Loucy (cell line): ENCODE data around the gene TTC8.

Experiments
- H2AFZ ChIP-seq: fragments of 200-600 bp; sonication (generic); 2 replicates; pipeline ENCODE4 v1.6.0; 2016; ENCODE audit warnings: antibody characterized with exemption, mild to moderate bottlenecking, low read length, moderate library complexity
- H3F3A ChIP-seq: fragments of 200-600 bp; 2 replicates; pipeline ENCODE4 v1.6.0; 2016; ENCODE audit warnings: antibody characterized with exemption, low read depth, mild to moderate bottlenecking
- H3K27me3 ChIP-seq: fragments of 200-600 bp; sonication (generic); 2 replicates; pipeline ENCODE4 v1.6.1; 2014; ENCODE audit warnings: low read length, mild to moderate bottlenecking; ENCODE audit not compliant: insufficient read depth, poor library complexity, severe bottlenecking
- H3K36me3 ChIP-seq: fragments of 200-600 bp; sonication (generic); 2 replicates; pipeline ENCODE4 v1.6.1; 2016; ENCODE audit warnings: low read length; ENCODE audit not compliant: insufficient read depth
- H3K4me1 ChIP-seq: fragments of 200-600 bp; sonication (generic); 2 replicates; pipeline ENCODE4 v1.5.1; 2014; ENCODE audit warnings: low read length, mild to moderate bottlenecking; ENCODE audit not compliant: insufficient read depth, poor library complexity, severe bottlenecking
- H3K4me2 ChIP-seq: fragments of 200-600 bp; sonication (generic); 2 replicates; pipeline ENCODE4 v1.6.0; 2014; ENCODE audit warnings: antibody characterized with exemption, low read length, low read depth, mild to moderate bottlenecking; ENCODE audit not compliant: poor library complexity, severe bottlenecking
- H3K4me3 ChIP-seq: fragments of 200-600 bp; sonication (generic); 2 replicates; pipeline ENCODE4 v1.5.1; 2014; ENCODE audit warnings: low read length, mild to moderate bottlenecking, mixed read lengths; ENCODE audit not compliant: poor library complexity, severe bottlenecking
- H3K79me2 ChIP-seq: fragments of 200-600 bp; sonication (generic); 2 replicates; pipeline ENCODE4 v1.6.1; 2014; ENCODE audit warnings: low read length; ENCODE audit not compliant: insufficient read depth
- H3K9ac ChIP-seq: fragments of 200-600 bp; sonication (generic); 2 replicates; pipeline ENCODE4 v1.6.0; 2014; ENCODE audit warnings: mild to moderate bottlenecking, low read depth, low read length, moderate library complexity; ENCODE audit not compliant: poor library complexity, severe bottlenecking
- H3K9me2 ChIP-seq: fragments of 200-600 bp; sonication (generic); replicated peaks from 2 replicates; pipeline ENCODE4 v1.6.1; 2016; ENCODE audit warnings: low read depth, low read length, mixed read lengths
- H3K9me3 ChIP-seq: fragments of 200-600 bp; sonication (generic); 2 replicates; pipeline ENCODE4 v1.6.1; 2014; ENCODE audit warnings: mild to moderate bottlenecking, antibody characterized with exemption, low read length, low read depth; ENCODE audit not compliant: insufficient read depth
- H4K20me1 ChIP-seq: fragments of 200-600 bp; sonication (generic); 2 replicates; pipeline ENCODE4 v1.6.0; 2014; ENCODE audit warnings: antibody characterized with exemption, low read length, mild to moderate bottlenecking; ENCODE audit not compliant: insufficient read depth, poor library complexity, severe bottlenecking
- CTCF ChIP-seq: fragments of 200-600 bp; sonication (generic); conservative IDR thresholded peaks from 2 replicates; pipeline ENCODE4 v1.5.1; 2014; ENCODE audit warnings: mild to moderate bottlenecking, antibody characterized with exemption, low read length
- EZH2phosphoT487 ChIP-seq: fragments of 200-600 bp; IDR thresholded peaks from 2 replicates; pipeline ENCODE4 v1.6.1; 2018; ENCODE audit warnings: antibody characterized with exemption, mild to moderate bottlenecking, moderate library complexity, borderline replicate concordance

TTC8 gene

GRCh38 chr14:88902850-88903249, 78.4 kb downstream of the TTC8 start:
- Histone ChIP-seq H4K20me1 (no peaks in the 10 kb centered on the region), H3K9me3 (no peaks in the 10 kb centered on the region), H2AFZ (no peak overlapping the region), H3K36me3 (no peaks in the 10 kb centered on the region), H3K79me2 (no peaks in the 10 kb centered on the region), H3F3A (no peaks in the 10 kb centered on the region), H3K27me3 (no peaks in the 10 kb centered on the region), H3K4me3 (no peak overlapping the region), H3K9ac (no peak overlapping the region), H3K4me1 (no peaks in the 10 kb centered on the region), H3K4me2 (no peak overlapping the region), H3K9me2 (no peaks in the 10 kb centered on the region)
- TF ChIP-seq EZH2phosphoT487 (no peak), CTCF (no peak)

GRCh38 chr14:88904206-88904647, 79.8 kb downstream of the TTC8 start:
- H3K9me2 ChIP-seq: no peaks in the 10 kb centered on the region
- H3K9ac ChIP-seq: no peak overlapping the region
- no peaks in the 10 kb centered on the region for H4K20me1 ChIP-seq
- no peak overlapping the region for H2AFZ ChIP-seq
- no peaks in the 10 kb centered on the region for H3K27me3 ChIP-seq
- H3K4me3 ChIP-seq: no peak overlapping the region
- H3K4me1 ChIP-seq: no peaks in the 10 kb centered on the region
- H3K79me2 ChIP-seq: no peaks in the 10 kb centered on the region
- no peaks in the 10 kb centered on the region for H3K36me3 ChIP-seq
- H3K4me2 ChIP-seq: no peak overlapping the region
- TF ChIP-seq CTCF (no peak), EZH2phosphoT487 (no peak)
- H3K9me3 ChIP-seq: no peaks in the 10 kb centered on the region
- H3F3A ChIP-seq: no peaks in the 10 kb centered on the region

GRCh38 chr14:88904864-88905263, 80.4 kb downstream of the TTC8 start:
- H3K4me3 ChIP-seq: no peak overlapping the region
- no peaks in the 10 kb centered on the region for H3K27me3 ChIP-seq
- no peak overlapping the region for H3K4me2 ChIP-seq
- H3K4me1 ChIP-seq: no peaks in the 10 kb centered on the region
- TF ChIP-seq EZH2phosphoT487: no peak
- TF ChIP-seq CTCF: no peak
- no peaks in the 10 kb centered on the region for H3K36me3 ChIP-seq
- H4K20me1 ChIP-seq: no peaks in the 10 kb centered on the region
- H3F3A ChIP-seq: no peaks in the 10 kb centered on the region
- H2AFZ ChIP-seq: no peak overlapping the region
- no peak overlapping the region for H3K9ac ChIP-seq
- H3K9me2 ChIP-seq: no peaks in the 10 kb centered on the region
- H3K79me2 ChIP-seq: no peaks in the 10 kb centered on the region
- H3K9me3 ChIP-seq: no peaks in the 10 kb centered on the region
